ENCODE measurements around the gene TBC1D4. TPM values are rescaled to one million over a fixed set of nuclear protein-coding genes. Genes with fewer than 3 reads are reported as not detected.
"Not testable (repeated sequence)": the region's sequence is repeated elsewhere in the genome, so short reads cannot be mapped to it uniquely, and the experiment has no call there.

Gene TBC1D4
- total and polyA plus RNA-seq, 7 donors: 5.4 to 15.0 (median 7.8) TPM

DNA sequence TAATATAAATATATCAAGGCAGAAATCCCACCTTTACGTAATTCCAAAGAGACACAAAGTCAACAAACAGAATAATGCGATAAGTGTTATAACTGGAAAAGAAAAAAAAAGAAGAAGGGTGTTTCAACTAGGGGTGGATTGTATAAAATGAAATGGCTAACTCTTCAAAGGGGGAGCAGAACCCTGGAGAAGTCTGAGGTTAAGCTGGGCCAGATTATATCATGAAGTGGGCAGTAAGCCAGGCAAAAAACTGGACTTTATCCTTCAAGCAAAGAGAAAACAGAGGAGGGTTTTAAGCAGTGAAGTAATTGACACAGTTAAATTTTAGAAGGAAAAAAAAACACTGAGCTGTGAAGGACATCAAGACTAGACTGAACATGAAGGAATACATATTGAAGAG is 41.9 kb downstream of the TBC1D4 start:
- Histone ChIP-seq H3K27ac (no peak overlapping the region), H3K27me3 (no peaks in the 10 kb centered on the region), H3K9me3 (no peaks in the 10 kb centered on the region), H3K4me1 (peaks cover 0 to 11% (median 5%) of the 10 kb centered on the region in 4 donors), H3K36me3 (no peaks in the 10 kb centered on the region), H3K4me3 (no peak overlapping the region)
- no peak for DNase-seq
- TF ChIP-seq, protein P1, sequence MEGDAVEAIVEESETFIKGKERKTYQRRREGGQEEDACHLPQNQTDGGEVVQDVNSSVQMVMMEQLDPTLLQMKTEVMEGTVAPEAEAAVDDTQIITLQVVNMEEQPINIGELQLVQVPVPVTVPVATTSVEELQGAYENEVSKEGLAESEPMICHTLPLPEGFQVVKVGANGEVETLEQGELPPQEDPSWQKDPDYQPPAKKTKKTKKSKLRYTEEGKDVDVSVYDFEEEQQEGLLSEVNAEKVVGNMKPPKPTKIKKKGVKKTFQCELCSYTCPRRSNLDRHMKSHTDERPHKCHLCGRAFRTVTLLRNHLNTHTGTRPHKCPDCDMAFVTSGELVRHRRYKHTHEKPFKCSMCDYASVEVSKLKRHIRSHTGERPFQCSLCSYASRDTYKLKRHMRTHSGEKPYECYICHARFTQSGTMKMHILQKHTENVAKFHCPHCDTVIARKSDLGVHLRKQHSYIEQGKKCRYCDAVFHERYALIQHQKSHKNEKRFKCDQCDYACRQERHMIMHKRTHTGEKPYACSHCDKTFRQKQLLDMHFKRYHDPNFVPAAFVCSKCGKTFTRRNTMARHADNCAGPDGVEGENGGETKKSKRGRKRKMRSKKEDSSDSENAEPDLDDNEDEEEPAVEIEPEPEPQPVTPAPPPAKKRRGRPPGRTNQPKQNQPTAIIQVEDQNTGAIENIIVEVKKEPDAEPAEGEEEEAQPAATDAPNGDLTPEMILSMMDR (IDR thresholded peaks at IDR 0.05): no peak
- TF ChIP-seq POLR2A (IDR thresholded peaks at IDR 0.05) (no peak), POLR2AphosphoS5 (IDR thresholded peaks at IDR 0.05) (no peak), EP300 (IDR thresholded peaks at IDR 0.05) (no peak)
- 13 to 61% methylated on average over 2 of the region's 2 CpGs for WGBS, 2 donors
- intact Hi-C loops (cut with DNase I): no loop called here

DNA sequence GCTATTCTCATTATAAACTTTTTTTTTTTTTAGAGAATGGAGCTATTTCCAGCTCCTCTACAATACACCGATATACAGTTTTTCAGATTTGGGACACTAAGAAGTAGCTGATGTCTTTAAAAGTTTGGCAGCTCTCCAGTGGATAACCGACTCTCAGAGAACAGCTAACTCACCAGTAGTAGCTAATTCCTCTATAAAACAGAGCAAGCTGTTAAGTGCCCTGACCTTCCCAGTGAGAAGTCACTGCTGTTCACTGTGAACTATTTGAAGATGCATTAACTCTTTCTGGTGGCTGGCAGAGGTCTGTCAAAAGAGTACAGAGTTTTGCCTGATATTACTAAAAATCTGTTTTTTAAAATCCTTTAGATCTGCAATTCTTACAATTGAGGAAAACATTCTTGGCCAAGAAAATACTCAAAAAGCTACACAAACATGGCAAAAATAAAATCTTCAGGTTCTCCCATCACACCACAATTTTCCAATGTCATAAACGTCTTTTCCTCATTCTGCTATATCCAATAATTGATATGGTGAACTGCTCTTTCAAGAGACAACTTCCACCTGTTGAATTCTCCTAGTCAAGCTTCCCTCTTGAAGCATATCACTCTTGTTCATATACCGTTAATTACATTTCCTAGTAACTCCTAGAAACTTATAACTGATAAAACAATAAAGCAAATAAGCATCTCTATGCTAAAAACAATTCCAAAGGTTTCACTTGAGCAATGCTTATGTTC is 44.2 kb downstream of the TBC1D4 start:
- H3K4me3 ChIP-seq: no peak overlapping the region
- WGBS, 2 donors: 17 to 52% methylated on average over 4 of the region's 4 CpGs
- H3K9me3 ChIP-seq: no peaks in the 10 kb centered on the region
- no peak overlapping the region for H3K27ac ChIP-seq
- intact Hi-C loops (cut with DNase I): no loop called here
- H3K27me3 ChIP-seq: no peaks in the 10 kb centered on the region
- TF ChIP-seq EP300 (IDR thresholded peaks at IDR 0.05) (no peak), POLR2AphosphoS5 (IDR thresholded peaks at IDR 0.05) (no peak), POLR2A (IDR thresholded peaks at IDR 0.05) (no peak)
- TF ChIP-seq, protein P1 (IDR thresholded peaks at IDR 0.05): no peak
- no peak for DNase-seq
- no peaks in the 10 kb centered on the region for H3K36me3 ChIP-seq
- peaks cover 0 to 11% (median 2%) of the 10 kb centered on the region in 4 donors for H3K4me1 ChIP-seq

DNA sequence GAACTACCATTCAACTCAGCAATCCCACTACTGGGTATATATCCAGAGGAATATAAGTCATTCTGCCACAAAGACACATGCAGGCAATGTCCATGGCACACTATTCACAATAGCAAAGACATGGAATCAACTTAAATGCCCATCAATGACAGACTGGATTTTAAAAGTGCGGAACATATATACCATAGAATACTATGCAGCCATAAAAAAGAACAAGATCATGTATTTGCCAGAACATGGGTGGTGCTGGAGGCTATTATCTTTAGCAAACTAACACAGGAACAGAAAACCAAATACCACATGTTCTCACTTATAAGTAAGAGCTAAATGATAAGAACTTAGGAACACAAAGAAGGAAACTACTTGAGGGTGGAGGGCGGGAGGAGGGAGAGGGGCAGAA is 47.8 kb downstream of the TBC1D4 start:
- H3K27ac ChIP-seq; intact Hi-C loops (cut with DNase I); H3K4me3 ChIP-seq; H3K27me3 ChIP-seq; H3K4me1 ChIP-seq; H3K36me3 ChIP-seq; H3K9me3 ChIP-seq; DNase-seq: not testable (repeated sequence)
- 94 to 97% methylated on average over 2 of the region's 2 CpGs for WGBS, 2 donors

DNA sequence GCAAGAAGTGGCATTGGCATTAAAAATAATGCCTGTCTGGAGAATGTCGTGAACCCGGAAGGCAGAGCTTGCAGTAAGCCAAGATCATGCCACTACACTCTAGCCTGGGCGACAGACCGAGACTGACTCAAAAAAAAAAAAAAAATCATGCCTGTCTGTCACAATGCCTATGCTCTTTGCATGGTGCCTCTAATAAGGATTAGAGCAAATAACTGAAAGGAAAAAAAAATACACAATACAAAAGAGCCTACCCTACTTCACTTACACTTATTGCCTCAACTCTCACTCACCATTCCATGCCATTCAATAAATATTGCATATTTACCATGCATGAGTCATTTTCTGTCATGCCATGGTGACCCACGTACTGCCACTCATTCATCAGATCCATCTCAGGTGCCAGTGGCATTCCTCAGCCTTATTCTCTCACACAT is 49.1 kb downstream of the TBC1D4 start:
- DNase-seq: no peak
- H3K4me1 ChIP-seq: peaks cover 0 to 6% (median 0%) of the 10 kb centered on the region in 4 donors
- H3K36me3 ChIP-seq: no peaks in the 10 kb centered on the region
- TF ChIP-seq POLR2A (IDR thresholded peaks at IDR 0.05): no peak
- no peak for TF ChIP-seq POLR2AphosphoS5 (IDR thresholded peaks at IDR 0.05)
- TF ChIP-seq, protein P1 (IDR thresholded peaks at IDR 0.05): no peak
- no peak for TF ChIP-seq EP300 (IDR thresholded peaks at IDR 0.05)
- H3K4me3 ChIP-seq: no peak overlapping the region
- intact Hi-C loops (cut with DNase I): no loop called here
- H3K27me3 ChIP-seq: no peaks in the 10 kb centered on the region
- no peaks in the 10 kb centered on the region for H3K9me3 ChIP-seq
- H3K27ac ChIP-seq: no peak overlapping the region
- WGBS, 2 donors: 24 to 85% methylated on average over 5 of the region's 5 CpGs

DNA sequence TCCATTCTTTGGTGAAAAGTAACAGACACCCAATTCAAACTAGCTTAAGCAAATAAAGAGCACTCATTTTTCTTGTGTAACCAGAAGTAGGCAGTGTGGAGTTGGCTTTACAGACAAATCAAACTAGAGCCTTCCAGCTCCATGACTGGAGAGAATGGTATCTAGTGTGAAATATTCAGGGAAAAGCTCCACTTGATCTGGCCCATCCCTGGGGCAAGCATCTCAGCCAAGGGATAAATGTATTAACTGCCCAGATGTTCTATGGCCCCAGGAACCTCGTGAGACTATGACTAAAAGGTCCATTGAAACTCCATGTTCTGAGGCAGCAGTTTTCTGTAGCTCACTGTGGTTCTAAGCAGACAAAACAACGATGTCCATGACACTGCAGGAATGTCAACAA is 49.9 kb downstream of the TBC1D4 start:
- no peak for DNase-seq
- Histone ChIP-seq H3K27ac (no peak overlapping the region), H3K4me3 (no peak overlapping the region), H3K9me3 (no peaks in the 10 kb centered on the region), H3K4me1 (no peaks in the 10 kb centered on the region), H3K36me3 (no peaks in the 10 kb centered on the region), H3K27me3 (no peaks in the 10 kb centered on the region)
- TF ChIP-seq POLR2AphosphoS5 (IDR thresholded peaks at IDR 0.05): no peak
- no peak for TF ChIP-seq POLR2A (IDR thresholded peaks at IDR 0.05)
- no peak for TF ChIP-seq EP300 (IDR thresholded peaks at IDR 0.05)
- TF ChIP-seq, protein P1 (IDR thresholded peaks at IDR 0.05): no peak
- intact Hi-C loops (cut with DNase I): no loop called here
- WGBS, 2 donors: 22 to 68% methylated on average over 2 of the region's 2 CpGs
